Stomach (tissue), 9 donors: ENCODE measurements around the gene TTLL1. TPM values are rescaled to one million over a fixed set of nuclear protein-coding genes. Genes with fewer than 3 reads are reported as not detected.
"Not testable (repeated sequence)": the region's sequence is repeated elsewhere in the genome, so short reads cannot be mapped to it uniquely, and the experiment has no call there.

Source experiments
- DNase-seq, 2 donors: peaks; one replicate each; pipeline versions ENCODE4 v3.0.0 to v3.0.0-alpha.2; 2013 to 2019
- H3K27ac ChIP-seq, 5 donors: fragments of 200-600 bp in 4 of 5; sonication (generic) in 4 of 5; one replicate each; pipeline ENCODE4 v1.5.1; 2013 to 2019; ENCODE audit warnings: mild to moderate bottlenecking in 1 of 5, moderate library complexity in 1 of 5
- H3K27me3 ChIP-seq, 3 donors: fragments of 200-600 bp; sonication (generic); one replicate each; pipeline ENCODE4 v1.5.1; 2017 to 2019; ENCODE audit warnings: mixed run types in 1 of 3
- H3K36me3 ChIP-seq, 4 donors: fragments of 200-600 bp; sonication (generic); 1 replicate in 3 of 4; 2 replicates in 1 of 4; pipeline ENCODE4 v1.5.1; 2016 to 2019
- H3K4me1 ChIP-seq, 4 donors: fragments of 200-600 bp; sonication (generic); one replicate each; pipeline ENCODE4 v1.5.1; 2016 to 2019
- H3K4me3 ChIP-seq, 4 donors: fragments of 200-600 bp; sonication (generic) in 3 of 4; one replicate each; pipeline ENCODE4 v1.5.1; 2016 to 2019; ENCODE audit warnings: mild to moderate bottlenecking in 1 of 4
- H3K9me3 ChIP-seq, 4 donors: fragments of 200-600 bp; sonication (generic); one replicate each; pipeline ENCODE4 v1.5.1; 2016 to 2019
- CTCF ChIP-seq, 7 experiments: fragments of 450-650 bp in 4 of 7; fragments of 200-600 bp in 3 of 7; sonication (generic) in 3 of 7; IDR thresholded peaks; one replicate each; pipeline ENCODE4 v1.5.1; 2016 to 2019; ENCODE audit warnings: antibody characterized with exemption in 7 of 7, control low read depth in 2 of 7, mild to moderate bottlenecking in 1 of 7
- EP300 ChIP-seq: sonication (generic); formaldehyde crosslinking; IDR thresholded peaks from one replicate; pipeline ENCODE4 v1.6.1; 2017; ENCODE audit warnings: antibody characterized with exemption
- POLR2A ChIP-seq, 4 donors: fragments of 450-650 bp; IDR thresholded peaks; one replicate each; pipeline ENCODE4 v1.6.1; 2016; ENCODE audit warnings: antibody characterized with exemption in 4 of 4, control low read depth in 2 of 4, mild to moderate bottlenecking in 1 of 4, moderate library complexity in 1 of 4
- POLR2AphosphoS5 ChIP-seq, 3 donors: sonication (generic); formaldehyde crosslinking; IDR thresholded peaks; one replicate each; pipeline ENCODE4 v1.6.1; 2016; ENCODE audit warnings: antibody characterized with exemption in 3 of 3
- WGBS, 5 donors: extraction: QIAGEN DNeasy Blood & Tissue Kit in 3 of 5; methylation state at CpG; one replicate each; pipeline versions ENCODE4 v1.1.5 to v1.1.7; 2013 to 2018; 5-methylcytosine and 5-hydroxymethylcytosine counted together
- intact Hi-C: fragments of 100-400 bp; cut with DNase I; formaldehyde crosslinking; loops from one replicate; pipeline ENCODE4 v1.15.1; 2023; ENCODE audit warnings: low total_unique reads
- polyA plus RNA-seq, 3 donors: library from polyadenylated mRNA; stranded (reverse); fragments of 200-250 nt; gene quantifications; one replicate each; pipeline ENCODE4 v1.2.3, GENCODE V29; 2013
- total RNA-seq, 5 donors: library from RNA; depleted of rRNA; stranded (reverse); fragments of >200 nt; gene quantifications; one replicate each; pipeline versions ENCODE4 v1.1.0 to v1.2.3, GENCODE V29; 2014 to 2016
- donor health status: healthy with polysubstance abuse.
- donor health status: Bipolar disorder and iron deficiency.
- donor health status: healthy.

TTLL1 gene
- total and polyA plus RNA-seq, 8 donors: 3.3 to 16.3 (median 4.8) TPM; not detected in 2

GRCh38 chr22:43109921-43110443, 20.8 kb upstream of the TTLL1 start:
- Histone ChIP-seq H3K27me3 (peaks cover 0 to 60% (median 16%) of the 10 kb centered on the region in 3 donors), H3K4me1 (peaks cover 19 to 54% (median 52%) of the 10 kb centered on the region in 4 donors), H3K36me3 (no peaks in the 10 kb centered on the region), H3K9me3 (no peaks in the 10 kb centered on the region), H3K4me3 (peak overlapping the region; percentile 57 to 76 (median 66)), H3K27ac (peak overlapping the region in 1 of 5 donors; percentile 86)
- DNase-seq: peak in 1 of 2 donors; percentile 55
- WGBS, 5 donors: 2 to 19% (median 13%) methylated on average over 20 to 32 of the region's 32 CpGs
- TF ChIP-seq EP300 (no peak), POLR2A (IDR thresholded peaks at IDR 0.05) (no peak), CTCF (IDR thresholded peaks at IDR 0.05) (no peak), POLR2AphosphoS5 (IDR thresholded peaks at IDR 0.05) (no peak)
- intact Hi-C loops: no loop called here

- intact Hi-C loops: no loop called here
- H3K27me3 ChIP-seq: peaks cover 0 to 55% (median 16%) of the 10 kb centered on the region in 3 donors
- H3K27ac ChIP-seq: no peak overlapping the region
- H3K36me3 ChIP-seq: no peaks in the 10 kb centered on the region
- TF ChIP-seq POLR2AphosphoS5 (IDR thresholded peaks at IDR 0.05): no peak
- TF ChIP-seq EP300: no peak
- no peak for TF ChIP-seq POLR2A (IDR thresholded peaks at IDR 0.05)
- TF ChIP-seq CTCF (IDR thresholded peaks at IDR 0.05): no peak
- no peaks in the 10 kb centered on the region for H3K9me3 ChIP-seq
- no peak overlapping the region for H3K4me3 ChIP-seq
- H3K4me1 ChIP-seq: peaks cover 17 to 52% (median 47%) of the 10 kb centered on the region in 4 donors
- no peak for DNase-seq
- 54 to 65% (median 58%) methylated on average over 5 of the region's 5 CpGs for WGBS, 5 donors
Measured at GRCh38 chr22:43109511-43109910, 20.3 kb upstream of the TTLL1 start.

GRCh38 chr22:43106302-43106701, 17.1 kb upstream of the TTLL1 start:
- Histone ChIP-seq H3K27me3 (peaks cover 0 to 23% (median 10%) of the 10 kb centered on the region in 3 donors), H3K4me1 (peaks cover 7 to 31% (median 28%) of the 10 kb centered on the region in 4 donors), H3K27ac (no peak overlapping the region), H3K4me3 (no peak overlapping the region), H3K36me3 (no peaks in the 10 kb centered on the region), H3K9me3 (no peaks in the 10 kb centered on the region)
- WGBS, 5 donors: 89 to 95% (median 93%) methylated on average over 8 of the region's 8 CpGs
- intact Hi-C loops: no loop called here
- no peak for DNase-seq
- TF ChIP-seq POLR2A (IDR thresholded peaks at IDR 0.05): no peak
- TF ChIP-seq CTCF (IDR thresholded peaks at IDR 0.05): no peak
- no peak for TF ChIP-seq POLR2AphosphoS5 (IDR thresholded peaks at IDR 0.05)
- TF ChIP-seq EP300: no peak

- WGBS, 5 donors: 97 to 99% (median 98%) methylated on average over 3 of the region's 3 CpGs
- H3K9me3 ChIP-seq, intact Hi-C loops, H3K27me3 ChIP-seq, H3K36me3 ChIP-seq, DNase-seq, H3K4me3 ChIP-seq: not testable (repeated sequence)
- Histone ChIP-seq H3K4me1 (peaks cover 3 to 23% (median 16%) of the 10 kb centered on the region in 4 donors), H3K27ac (peak overlapping the region in 1 of 5 donors; percentile 18)
Measured at GRCh38 chr22:43104950-43105349, 15.8 kb upstream of the TTLL1 start.

GRCh38 chr22:43104056-43104625, 14.9 kb upstream of the TTLL1 start:
- H3K36me3 ChIP-seq, H3K9me3 ChIP-seq, H3K27me3 ChIP-seq, H3K4me3 ChIP-seq, intact Hi-C loops: not testable (repeated sequence)
- WGBS, 5 donors: 30 to 49% (median 37%) methylated on average over 15 of the region's 15 CpGs
- peaks cover 0 to 20% (median 11%) of the 10 kb centered on the region in 4 donors for H3K4me1 ChIP-seq
- peak overlapping the region in 4 of 5 donors; percentile 20 to 66 (median 29) for H3K27ac ChIP-seq
- peak; percentile 66 to 81 for DNase-seq
